ENCODE results near the gene PROM2. TPM values are rescaled to one million over a fixed set of nuclear protein-coding genes. Genes with fewer than 3 reads are reported as not detected.

PROM2 gene
- total and polyA plus RNA-seq, 10 of the 15 experiments (the other 5 are each of a cell fraction or from before 2014, with no cell fraction given): 0.01 to 0.04 TPM; not detected in 8

DNA sequence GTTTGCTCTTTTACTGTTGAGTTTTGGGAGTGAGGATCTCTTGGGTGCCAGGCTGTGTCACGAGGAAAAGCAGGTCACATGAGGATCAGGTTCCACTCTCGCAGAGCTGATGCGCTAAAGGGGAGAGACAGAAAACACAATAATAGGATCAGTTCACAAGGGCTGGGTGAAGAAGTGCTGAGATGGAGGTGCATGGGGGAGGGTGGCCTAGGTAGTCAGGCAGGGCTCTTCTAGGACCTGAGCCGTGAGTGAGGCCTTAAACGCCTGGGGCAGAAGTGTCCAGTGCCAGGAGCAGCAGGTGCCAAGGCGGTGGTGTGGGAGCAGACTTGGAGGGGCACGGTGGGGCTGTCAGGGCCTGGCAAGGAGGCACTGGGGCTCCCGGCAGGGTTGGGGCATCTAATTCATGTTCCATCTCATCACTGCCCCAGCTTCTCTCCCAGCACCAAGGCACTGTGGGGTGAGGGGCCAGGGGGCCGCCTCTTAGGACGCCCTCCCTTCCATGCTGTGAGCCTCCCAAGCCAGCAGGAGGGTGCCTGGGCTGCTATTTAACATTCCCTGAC, 32.2 kb downstream of the PROM2 start (continued):
- TF ChIP-seq, protein P1, sequence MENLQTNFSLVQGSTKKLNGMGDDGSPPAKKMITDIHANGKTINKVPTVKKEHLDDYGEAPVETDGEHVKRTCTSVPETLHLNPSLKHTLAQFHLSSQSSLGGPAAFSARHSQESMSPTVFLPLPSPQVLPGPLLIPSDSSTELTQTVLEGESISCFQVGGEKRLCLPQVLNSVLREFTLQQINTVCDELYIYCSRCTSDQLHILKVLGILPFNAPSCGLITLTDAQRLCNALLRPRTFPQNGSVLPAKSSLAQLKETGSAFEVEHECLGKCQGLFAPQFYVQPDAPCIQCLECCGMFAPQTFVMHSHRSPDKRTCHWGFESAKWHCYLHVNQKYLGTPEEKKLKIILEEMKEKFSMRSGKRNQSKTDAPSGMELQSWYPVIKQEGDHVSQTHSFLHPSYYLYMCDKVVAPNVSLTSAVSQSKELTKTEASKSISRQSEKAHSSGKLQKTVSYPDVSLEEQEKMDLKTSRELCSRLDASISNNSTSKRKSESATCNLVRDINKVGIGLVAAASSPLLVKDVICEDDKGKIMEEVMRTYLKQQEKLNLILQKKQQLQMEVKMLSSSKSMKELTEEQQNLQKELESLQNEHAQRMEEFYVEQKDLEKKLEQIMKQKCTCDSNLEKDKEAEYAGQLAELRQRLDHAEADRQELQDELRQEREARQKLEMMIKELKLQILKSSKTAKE (IDR thresholded peaks at IDR 0.05; ENCODE audit: low read depth, poor library complexity, severe bottlenecking): no peak
- TF ChIP-seq PML (IDR thresholded peaks at IDR 0.05; ENCODE audit: low read length) (no peak), POLR2AphosphoS5 (IDR thresholded peaks at IDR 0.05; ENCODE audit: low read length) (no peak), EP300 (IDR thresholded peaks at IDR 0.05; ENCODE audit: borderline replicate concordance in 1 of 2, control insufficient read depth in 1 of 2, low read depth in 2 of 2, low read length in 2 of 2) (no peak), CHD4 (IDR thresholded peaks at IDR 0.05) (no peak), SMAD5 (IDR thresholded peaks at IDR 0.05; ENCODE audit: low read depth) (no peak), RBBP5 (conservative IDR thresholded peaks at IDR 0.05) (no peak), ZZZ3 (IDR thresholded peaks at IDR 0.05; ENCODE audit: control insufficient read depth, insufficient read length, low read depth) (no peak), JUND (IDR thresholded peaks at IDR 0.05; ENCODE audit: low read depth, low read length) (no peak)
- TF ChIP-seq, protein P2, sequence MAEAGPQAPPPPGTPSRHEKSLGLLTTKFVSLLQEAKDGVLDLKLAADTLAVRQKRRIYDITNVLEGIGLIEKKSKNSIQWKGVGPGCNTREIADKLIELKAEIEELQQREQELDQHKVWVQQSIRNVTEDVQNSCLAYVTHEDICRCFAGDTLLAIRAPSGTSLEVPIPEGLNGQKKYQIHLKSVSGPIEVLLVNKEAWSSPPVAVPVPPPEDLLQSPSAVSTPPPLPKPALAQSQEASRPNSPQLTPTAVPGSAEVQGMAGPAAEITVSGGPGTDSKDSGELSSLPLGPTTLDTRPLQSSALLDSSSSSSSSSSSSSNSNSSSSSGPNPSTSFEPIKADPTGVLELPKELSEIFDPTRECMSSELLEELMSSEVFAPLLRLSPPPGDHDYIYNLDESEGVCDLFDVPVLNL (IDR thresholded peaks at IDR 0.05; ENCODE audit: low read depth, low read length): no peak
- TF ChIP-seq, protein P3, sequence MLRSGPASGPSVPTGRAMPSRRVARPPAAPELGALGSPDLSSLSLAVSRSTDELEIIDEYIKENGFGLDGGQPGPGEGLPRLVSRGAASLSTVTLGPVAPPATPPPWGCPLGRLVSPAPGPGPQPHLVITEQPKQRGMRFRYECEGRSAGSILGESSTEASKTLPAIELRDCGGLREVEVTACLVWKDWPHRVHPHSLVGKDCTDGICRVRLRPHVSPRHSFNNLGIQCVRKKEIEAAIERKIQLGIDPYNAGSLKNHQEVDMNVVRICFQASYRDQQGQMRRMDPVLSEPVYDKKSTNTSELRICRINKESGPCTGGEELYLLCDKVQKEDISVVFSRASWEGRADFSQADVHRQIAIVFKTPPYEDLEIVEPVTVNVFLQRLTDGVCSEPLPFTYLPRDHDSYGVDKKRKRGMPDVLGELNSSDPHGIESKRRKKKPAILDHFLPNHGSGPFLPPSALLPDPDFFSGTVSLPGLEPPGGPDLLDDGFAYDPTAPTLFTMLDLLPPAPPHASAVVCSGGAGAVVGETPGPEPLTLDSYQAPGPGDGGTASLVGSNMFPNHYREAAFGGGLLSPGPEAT (IDR thresholded peaks at IDR 0.05; ENCODE audit: low read depth): no peak
- TF ChIP-seq, protein P4, sequence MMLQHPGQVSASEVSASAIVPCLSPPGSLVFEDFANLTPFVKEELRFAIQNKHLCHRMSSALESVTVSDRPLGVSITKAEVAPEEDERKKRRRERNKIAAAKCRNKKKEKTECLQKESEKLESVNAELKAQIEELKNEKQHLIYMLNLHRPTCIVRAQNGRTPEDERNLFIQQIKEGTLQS (IDR thresholded peaks at IDR 0.05; ENCODE audit: borderline replicate concordance, extremely low read depth, low read depth, low read length): no peak
